PC-9 (cell line): ENCODE measurements around the gene TATDN3.

ENCODE experiments used
- CTCF ChIP-seq: fragments of 200-600 bp; sonication (generic); conservative IDR thresholded peaks from 2 replicates; pipeline ENCODE4 v1.6.1; 2017; ENCODE audit warnings: mixed run types, antibody characterized with exemption, mild to moderate bottlenecking, moderate library complexity
- EZH2 ChIP-seq: fragments of 200-600 bp; sonication (generic); IDR thresholded peaks from 2 replicates; pipeline ENCODE4 v1.8.0; 2017; ENCODE audit warnings: antibody characterized with exemption, low read depth

GRCh38 chr1:212775241-212775640 is 16.5 kb upstream of the TATDN3 start:
- TF ChIP-seq CTCF (no peak), EZH2 (no peak)
